Mucosa of descending colon (tissue), 3 donors: Measurements from ENCODE around the gene RSPH1. TPM values are rescaled to one million over a fixed set of nuclear protein-coding genes. Genes with fewer than 3 reads are reported as not detected.

Experiments
- ATAC-seq: fragments of 200-7000 bp; cut with Tn5 transposase; one replicate; pipeline ENCODE4 v1.9.1; 2020; ENCODE audit warnings: mild to moderate bottlenecking, moderate library complexity
- DNase-seq, 3 donors: peaks; one replicate each; pipeline ENCODE4 v3.0.0-alpha.2; 2020
- H3K36me3 ChIP-seq: fragments of 200-600 bp; one replicate; pipeline ENCODE4 v1.8.0; 2021; ENCODE audit warnings: low read depth, mild to moderate bottlenecking
- H3K4me1 ChIP-seq: fragments of 200-600 bp; one replicate; pipeline ENCODE4 v1.8.0; 2021; ENCODE audit warnings: low read depth, mild to moderate bottlenecking
- H3K4me3 ChIP-seq: fragments of 200-600 bp; one replicate; pipeline ENCODE4 v1.8.0; 2021; ENCODE audit warnings: mild to moderate bottlenecking
- H3K9me3 ChIP-seq: fragments of 200-600 bp; one replicate; pipeline ENCODE4 v1.8.0; 2021; ENCODE audit warnings: mild to moderate bottlenecking
- intact Hi-C, 2 donors: fragments of 100-400 bp; cut with DNase I in 1 of 2; cut with micrococcal nuclease in 1 of 2; formaldehyde crosslinking; loops; one replicate each; pipeline versions ENCODE4 v1.11.0 to v1.11.1; 2022; cut with DNase I, micrococcal nuclease
- total RNA-seq, 3 donors: library from RNA; stranded (reverse); fragmentation: NEBNext Ultra II Directional in 2 of 3; extraction: Animal tissue kit (Norgen Biotek cat#: 25700) in 2 of 3; gene quantifications; one replicate each; pipeline versions ENCODE4 v1.2.1 to v1.2.4, GENCODE V29; 2021 to 2023
- TF ChIP-seq, protein P1 (sequence below): fragments of 200-600 bp; IDR thresholded peaks from one replicate; pipeline ENCODE4 v1.8.0; 2022; ENCODE audit warnings: antibody characterized with exemption, mild to moderate bottlenecking
- donor health status: DM: no; HTN: no; CAD: no; lungs with moderate emphysema.
- donor health status: DM: no; HTN: no; CAD: no.
- donor health status: DM: no; HTN: yes; CAD: no.

Gene RSPH1
- total RNA-seq, 3 donors from 2014 or later, result 4.0 to 7.6 (median 4.5) TPM

DNA sequence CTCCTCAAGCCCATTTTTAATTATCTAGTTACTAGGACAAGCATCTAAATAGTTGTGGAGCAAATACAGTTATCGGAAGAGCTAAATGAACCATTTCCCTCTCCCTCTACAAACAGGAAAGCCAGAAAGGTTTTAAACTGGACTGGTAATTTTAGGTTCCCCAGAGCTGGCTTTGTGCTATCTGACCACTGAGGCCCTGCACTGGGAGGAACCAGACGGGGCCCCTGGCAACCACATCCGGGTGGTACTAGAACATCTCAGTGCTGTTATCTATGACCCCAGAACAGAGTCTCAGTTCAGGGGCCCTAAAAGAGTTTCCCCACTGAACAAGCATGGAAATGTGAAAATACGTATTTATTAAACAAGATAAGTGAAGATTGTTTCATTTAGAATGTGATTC is 7.7 kb upstream of the RSPH1 start:
- H3K4me3 ChIP-seq, result no peak overlapping the region
- no peaks in the 10 kb centered on the region for H3K4me1 ChIP-seq
- TF ChIP-seq, protein P1, sequence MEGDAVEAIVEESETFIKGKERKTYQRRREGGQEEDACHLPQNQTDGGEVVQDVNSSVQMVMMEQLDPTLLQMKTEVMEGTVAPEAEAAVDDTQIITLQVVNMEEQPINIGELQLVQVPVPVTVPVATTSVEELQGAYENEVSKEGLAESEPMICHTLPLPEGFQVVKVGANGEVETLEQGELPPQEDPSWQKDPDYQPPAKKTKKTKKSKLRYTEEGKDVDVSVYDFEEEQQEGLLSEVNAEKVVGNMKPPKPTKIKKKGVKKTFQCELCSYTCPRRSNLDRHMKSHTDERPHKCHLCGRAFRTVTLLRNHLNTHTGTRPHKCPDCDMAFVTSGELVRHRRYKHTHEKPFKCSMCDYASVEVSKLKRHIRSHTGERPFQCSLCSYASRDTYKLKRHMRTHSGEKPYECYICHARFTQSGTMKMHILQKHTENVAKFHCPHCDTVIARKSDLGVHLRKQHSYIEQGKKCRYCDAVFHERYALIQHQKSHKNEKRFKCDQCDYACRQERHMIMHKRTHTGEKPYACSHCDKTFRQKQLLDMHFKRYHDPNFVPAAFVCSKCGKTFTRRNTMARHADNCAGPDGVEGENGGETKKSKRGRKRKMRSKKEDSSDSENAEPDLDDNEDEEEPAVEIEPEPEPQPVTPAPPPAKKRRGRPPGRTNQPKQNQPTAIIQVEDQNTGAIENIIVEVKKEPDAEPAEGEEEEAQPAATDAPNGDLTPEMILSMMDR, result no peak
- no peak for ATAC-seq
- no peaks in the 10 kb centered on the region for H3K9me3 ChIP-seq
- no peak for DNase-seq
- intact Hi-C loops, result no loop called here
- no peaks in the 10 kb centered on the region for H3K36me3 ChIP-seq

DNA sequence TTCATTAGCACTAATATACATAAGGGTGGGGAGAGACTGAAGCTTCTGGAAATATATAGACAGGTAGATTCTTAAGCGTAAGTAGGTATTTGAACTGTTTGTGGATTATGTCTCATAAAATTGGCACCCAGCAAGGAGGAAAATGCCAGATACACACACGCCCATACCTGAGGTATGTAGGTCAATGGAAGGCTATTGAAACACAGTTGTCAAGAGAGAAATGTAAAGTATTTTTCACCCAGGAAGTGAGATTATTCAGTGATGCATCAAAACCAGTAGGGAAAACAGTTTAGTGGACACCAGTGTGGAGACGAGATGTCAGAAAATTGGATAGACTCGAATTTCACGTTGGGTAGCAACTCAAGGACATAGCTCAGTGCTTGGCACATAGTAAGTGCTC is 4.7 kb upstream of the RSPH1 start:
- peaks cover 3% of the 10 kb centered on the region for H3K36me3 ChIP-seq
- intact Hi-C loops, result no loop called here
- no peak for ATAC-seq
- DNase-seq, result no peak
- H3K4me3 ChIP-seq, result no peak overlapping the region
- peaks cover 7% of the 10 kb centered on the region for H3K4me1 ChIP-seq
- TF ChIP-seq, protein P1, result no peak
- H3K9me3 ChIP-seq, result no peaks in the 10 kb centered on the region

DNA sequence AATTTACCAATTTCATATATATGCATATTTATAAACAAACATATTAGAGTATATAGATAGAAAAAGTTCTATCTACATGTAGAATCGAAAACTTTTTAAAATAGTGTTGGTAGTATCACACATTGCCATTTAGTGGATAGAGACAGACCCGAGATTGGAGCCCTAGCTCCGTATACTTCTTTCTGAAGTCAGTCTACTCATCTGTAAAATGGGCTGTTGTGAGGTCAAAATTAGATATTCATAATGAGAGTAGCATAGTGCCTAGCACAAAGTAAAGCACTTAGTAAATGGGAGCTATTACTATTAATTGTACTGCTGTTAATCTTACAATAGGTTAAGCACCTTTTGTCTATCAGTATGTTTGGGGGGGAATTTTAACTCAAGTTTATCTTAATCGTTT is 4.2 kb upstream of the RSPH1 start:
- ATAC-seq (no peak), DNase-seq (no peak)
- TF ChIP-seq, protein P1, result no peak
- Histone ChIP-seq H3K4me1 (peaks cover 9% of the 10 kb centered on the region), H3K9me3 (no peaks in the 10 kb centered on the region), H3K4me3 (no peak overlapping the region), H3K36me3 (peaks cover 3% of the 10 kb centered on the region)
- intact Hi-C loops, result no loop called here

DNA sequence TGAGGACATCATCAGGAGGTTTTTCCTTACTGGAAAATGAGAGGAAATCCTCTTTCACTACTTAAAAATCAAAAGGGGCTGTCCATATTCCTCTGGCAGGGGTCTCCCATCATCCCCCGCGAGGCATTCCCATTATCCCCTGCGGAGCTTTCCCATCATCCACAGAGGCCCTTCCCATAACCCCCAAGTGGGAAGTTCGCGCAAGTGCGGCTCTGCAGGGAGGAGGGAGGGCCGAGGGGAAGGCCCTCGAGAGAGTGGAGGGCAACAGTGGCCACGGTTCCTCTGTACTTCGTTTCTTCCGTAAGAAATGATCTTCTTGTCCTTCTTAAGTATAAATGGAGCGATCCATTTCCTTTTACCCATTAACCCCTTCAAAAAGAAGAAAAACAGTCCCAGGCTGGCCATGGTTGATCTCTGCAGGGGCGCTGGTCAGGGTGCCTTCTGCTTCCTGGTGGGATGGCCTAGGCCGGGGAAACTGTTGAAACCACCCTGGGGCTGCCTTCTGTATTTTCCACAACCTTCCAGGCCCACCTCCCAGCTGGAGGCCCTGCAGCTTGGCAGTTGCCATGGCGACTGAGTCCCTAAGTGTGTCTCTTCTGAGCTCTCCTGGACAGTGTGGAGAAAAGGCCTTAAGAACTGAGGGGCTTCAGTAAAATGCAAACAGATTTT is 3.6 kb upstream of the RSPH1 start:
- no peaks in the 10 kb centered on the region for H3K9me3 ChIP-seq
- TF ChIP-seq, protein P1, result no peak
- ATAC-seq, result no peak
- intact Hi-C loops, result no loop called here
- H3K4me3 ChIP-seq, result no peak overlapping the region
- H3K4me1 ChIP-seq, result peaks cover 11% of the 10 kb centered on the region
- peaks cover 3% of the 10 kb centered on the region for H3K36me3 ChIP-seq
- DNase-seq, result no peak

DNA sequence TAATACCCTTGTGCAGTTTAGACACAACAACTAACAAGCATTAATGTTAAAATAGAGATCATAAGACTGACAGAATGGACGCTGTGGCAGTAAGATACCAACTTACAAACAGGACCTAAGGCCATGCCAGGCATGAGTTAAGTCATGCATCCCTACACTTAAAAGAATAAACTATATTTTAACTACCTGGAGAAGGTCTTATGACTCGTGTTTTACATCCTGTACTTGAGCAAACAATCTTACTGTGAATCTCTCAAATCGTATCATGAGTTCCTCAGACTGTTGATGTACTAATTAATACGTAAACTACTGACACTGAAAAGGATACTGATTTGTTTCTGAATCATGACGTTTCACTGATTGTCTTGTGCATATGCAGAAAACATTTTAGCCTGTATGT is 2.0 kb upstream of the RSPH1 start:
- TF ChIP-seq, protein P1, result no peak
- H3K4me3 ChIP-seq, result no peak overlapping the region
- peaks cover 3% of the 10 kb centered on the region for H3K36me3 ChIP-seq
- H3K9me3 ChIP-seq, result no peaks in the 10 kb centered on the region
- H3K4me1 ChIP-seq, result peaks cover 13% of the 10 kb centered on the region
- ATAC-seq (no peak), DNase-seq (no peak)
- intact Hi-C loops, result no loop called here

DNA sequence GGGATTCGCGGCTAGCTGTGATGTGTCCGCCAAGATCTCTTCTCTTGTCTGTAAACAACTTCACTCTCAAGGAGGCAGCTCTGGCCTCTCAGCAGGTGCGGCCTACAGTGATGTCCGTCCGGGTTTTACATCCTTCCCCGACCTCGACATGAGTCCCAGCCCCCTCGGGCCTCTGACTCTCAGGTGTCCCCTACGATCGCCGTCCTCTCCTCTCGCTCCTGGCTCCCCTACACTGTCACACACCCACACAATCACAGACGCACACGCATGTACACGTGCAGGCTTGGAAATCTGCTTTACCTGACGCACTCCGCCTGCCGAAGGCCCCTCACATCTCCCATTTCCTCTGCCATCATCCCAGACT is 797 bp upstream of the RSPH1 start:
- no peaks in the 10 kb centered on the region for H3K9me3 ChIP-seq
- DNase-seq, result peak in 1 of 3 donors; percentile 53
- peaks cover 3% of the 10 kb centered on the region for H3K36me3 ChIP-seq
- TF ChIP-seq, protein P1, result no peak
- H3K4me1 ChIP-seq, result peaks cover 18% of the 10 kb centered on the region
- intact Hi-C loops, result no loop called here
- ATAC-seq, result peak; percentile 3
- no peak overlapping the region for H3K4me3 ChIP-seq
